ENCODE measurements around the gene POU6F2. TPM values are rescaled to one million over a fixed set of nuclear protein-coding genes. Genes with fewer than 3 reads are reported as not detected.

POU6F2 gene
- total and polyA plus RNA-seq, 9 of the 15 experiments (the other 6 are each of a cell fraction or from before 2014, with no cell fraction given), result 0.29 to 1.5 (median 0.96) TPM

- Histone ChIP-seq H3K36me3 (ENCODE audit: control insufficient read depth, insufficient read depth, low read length) (no peaks in the 10 kb centered on the region), H3K9me1 (ENCODE audit: control insufficient read depth, insufficient read depth, low read length) (peaks cover 3% of the 10 kb centered on the region), H3K79me2 (ENCODE audit: control insufficient read depth, insufficient read depth, low read length) (no peaks in the 10 kb centered on the region), H3K4me2 (ENCODE audit: insufficient read depth, low read length) (no peak overlapping the region), H3K27me3 (ENCODE audit: control insufficient read depth in 2 of 2, insufficient read depth in 2 of 2, low read length in 2 of 2) (peaks cover 3 to 4% of the 10 kb centered on the region in 2 experiments; a peak in 2 of 5 replicates), H3K4me1 (replicated peaks in 1 of 2; ENCODE audit: control insufficient read depth in 2 of 2, insufficient read depth in 2 of 2, low read length in 2 of 2) (no peaks in the 10 kb centered on the region), H3K9me3 (replicated peaks; ENCODE audit: control insufficient read depth, insufficient read depth, low read depth, low read length) (peaks cover 3% of the 10 kb centered on the region; the same call in 1 of the 2 replicates), H2AFZ (ENCODE audit: low read depth, low read length) (no peak overlapping the region), H3K9ac (ENCODE audit: insufficient read depth in 1 of 2, low read depth in 2 of 2, low read length in 2 of 2) (no peak overlapping the region), H4K20me1 (replicated peaks; ENCODE audit: control insufficient read depth, insufficient read depth, low read length) (no peaks in the 10 kb centered on the region), H3K4me3 (no peak overlapping the region), H3K27ac (ENCODE audit: extremely low read depth, low read depth, low read length) (no peak overlapping the region)
- 2% methylated on average over 4 of the region's 4 CpGs for WGBS (ENCODE audit: insufficient coverage, low coverage, missing lambda C conversion rate)
- CTCF ChIA-PET (ENCODE audit: low intra/inter-chr PET ratio), result no interaction called here
- TF ChIP-seq NFIX (CRISPR knock-in tag; IDR thresholded peaks at IDR 0.05; ENCODE audit: low read depth), result peak; percentile 90
- no peak for TF ChIP-seq SMAD1 (IDR thresholded peaks at IDR 0.05; ENCODE audit: low read depth, low read length, partially characterized antibody)
- peak; percentile 93 for TF ChIP-seq NFIC (IDR thresholded peaks at IDR 0.05)
- in situ Hi-C loops (cut with MboI) (no loop called here), intact Hi-C loops (cut with micrococcal nuclease) (no loop called here)
- POLR2A ChIA-PET, result no interaction called here
- no peak for ATAC-seq
- BruUV-seq (replicated peaks), result no TSS peak
- DNase-seq (ENCODE audit: extremely low read depth in 1 of 4, low spot score in 3 of 4), result no peak
- no peak for FAIRE-seq
Observed at GRCh38 chr7:39027491-39027890, 49.8 kb downstream of the POU6F2 start.

- in situ Hi-C loops (cut with MboI) (no loop called here), intact Hi-C loops (cut with micrococcal nuclease) (no loop called here)
- no peak overlapping the region for H3K4me2 ChIP-seq (ENCODE audit: insufficient read depth, low read length)
- no peaks in the 10 kb centered on the region for H3K36me3 ChIP-seq (ENCODE audit: control insufficient read depth, insufficient read depth, low read length)
- H3K27ac ChIP-seq (ENCODE audit: extremely low read depth, low read depth, low read length), result no peak overlapping the region
- DNase-seq (ENCODE audit: extremely low read depth in 1 of 4, low spot score in 3 of 4), result no peak
- no peaks in the 10 kb centered on the region for H3K9me1 ChIP-seq (ENCODE audit: control insufficient read depth, insufficient read depth, low read length)
- BruUV-seq (replicated peaks), result no TSS peak
- WGBS (ENCODE audit: insufficient coverage, low coverage, missing lambda C conversion rate), result 10% methylated on average over 13 of the region's 13 CpGs
- no peak for FAIRE-seq
- no peaks in the 10 kb centered on the region for H3K9me3 ChIP-seq (replicated peaks; ENCODE audit: control insufficient read depth, insufficient read depth, low read depth, low read length)
- ATAC-seq, result no peak
- no peaks in the 10 kb centered on the region for H4K20me1 ChIP-seq (replicated peaks; ENCODE audit: control insufficient read depth, insufficient read depth, low read length)
- CTCF ChIA-PET (ENCODE audit: low intra/inter-chr PET ratio), result no interaction called here
- no peaks in the 10 kb centered on the region for H3K79me2 ChIP-seq (ENCODE audit: control insufficient read depth, insufficient read depth, low read length)
- no peak overlapping the region for H3K9ac ChIP-seq (ENCODE audit: insufficient read depth in 1 of 2, low read depth in 2 of 2, low read length in 2 of 2)
- POLR2A ChIA-PET, result interaction anchor here (1.3 kb wide), 1 partner anchor 12 kb away, joined by 3 read pairs; no protein-coding TSS in a partner anchor
- H3K27me3 ChIP-seq (ENCODE audit: control insufficient read depth in 2 of 2, insufficient read depth in 2 of 2, low read length in 2 of 2), result peaks cover 7 to 19% of the 10 kb centered on the region in 2 experiments; a peak in 4 of 5 replicates
- no peak overlapping the region for H2AFZ ChIP-seq (ENCODE audit: low read depth, low read length)
- no peaks in the 10 kb centered on the region for H3K4me1 ChIP-seq (replicated peaks in 1 of 2; ENCODE audit: control insufficient read depth in 2 of 2, insufficient read depth in 2 of 2, low read length in 2 of 2)
- no peak overlapping the region for H3K4me3 ChIP-seq
- TF ChIP-seq CUX1 (CRISPR knock-in tag; IDR thresholded peaks at IDR 0.05) (no peak), OTX1 (CRISPR knock-in tag; IDR thresholded peaks at IDR 0.05) (no peak), JUN (IDR thresholded peaks at IDR 0.05; ENCODE audit: borderline replicate concordance, low read depth, low read length) (no peak), JUN (CRISPR knock-in tag; IDR thresholded peaks at IDR 0.05; ENCODE audit: borderline replicate concordance) (no peak), ZBTB8A (IDR thresholded peaks at IDR 0.05; ENCODE audit: partially characterized antibody) (no peak), GABPB2 (CRISPR knock-in tag; conservative IDR thresholded peaks at IDR 0.05) (no peak), ARID1B (IDR thresholded peaks at IDR 0.05) (no peak)
Observed at GRCh38 chr7:39033885-39034624, 56.3 kb downstream of the POU6F2 start.
